Left lung (tissue), 10 donors: ENCODE measurements around the gene ELK3. TPM values are rescaled to one million over a fixed set of nuclear protein-coding genes. Genes with fewer than 3 reads are reported as not detected.
A peak's percentile ranks its signal among the peaks of the same experiment; 100 is the strongest.

Experiments used
- ATAC-seq: fragments of 200-7000 bp; cut with Tn5 transposase; one replicate; pipeline ENCODE4 v1.9.1; 2020; ENCODE audit warnings: moderate library complexity
- DNase-seq, 4 donors: peaks; one replicate each; pipeline ENCODE4 v3.0.0-alpha.2; 2013 to 2020
- H3K27ac ChIP-seq, 2 donors: fragments of 200-600 bp; sonication (generic) in 1 of 2; one replicate each; pipeline versions ENCODE4 v1.5.0 to v1.8.0; 2020 to 2021
- H3K27me3 ChIP-seq, 2 donors: fragments of 200-600 bp; sonication (generic) in 1 of 2; one replicate each; pipeline versions ENCODE4 v1.5.0 to v1.8.0; 2020 to 2021
- H3K36me3 ChIP-seq, 2 donors: fragments of 200-600 bp; sonication (generic) in 1 of 2; one replicate each; pipeline versions ENCODE4 v1.5.0 to v1.8.0; 2020 to 2021
- H3K4me1 ChIP-seq, 2 donors: fragments of 200-600 bp; one replicate each; pipeline ENCODE4 v1.8.0; 2021
- H3K4me3 ChIP-seq, 2 donors: fragments of 200-600 bp; sonication (generic) in 1 of 2; one replicate each; pipeline versions ENCODE4 v1.5.0 to v1.8.0; 2020 to 2021; ENCODE audit warnings: mild to moderate bottlenecking in 1 of 2
- H3K9me3 ChIP-seq, 2 donors: fragments of 200-600 bp; sonication (generic) in 1 of 2; one replicate each; pipeline versions ENCODE4 v1.5.0 to v1.8.0; 2020 to 2021
- intact Hi-C, 2 donors: fragments of 100-400 bp; cut with DNase I; formaldehyde crosslinking; loops; one replicate each; pipeline versions ENCODE4 v1.11.2 to v1.14.2; 2022
- polyA plus RNA-seq, 6 donors: library from polyadenylated mRNA; unstranded; fragments of 120-200 nt; gene quantifications; one replicate each; pipeline ENCODE4 v1.2.1, GENCODE V29; 2013; ENCODE audit not compliant: insufficient read length in 6 of 6
- total RNA-seq, 2 donors: library from RNA; stranded (reverse); fragmentation: NEBNext Ultra II Directional; extraction: Animal tissue kit (Norgen Biotek cat#: 25700); gene quantifications; one replicate each; pipeline ENCODE4 v1.2.1, GENCODE V29; 2021
- TF ChIP-seq, protein P1 (sequence below), 2 donors: fragments of 200-600 bp; sonication (generic) in 1 of 2; IDR thresholded peaks; one replicate each; pipeline versions ENCODE4 v1.5.0 to v1.8.0; 2021; ENCODE audit warnings: antibody characterized with exemption in 2 of 2
- donor health status: DM: no; HTN: yes; CAD: no.
- donor health status: DM: no; HTN: no; CAD: no.

ELK3 gene
- total and polyA plus RNA-seq, 8 donors: 39.1 to 91.7 (median 80.0) TPM

DNA sequence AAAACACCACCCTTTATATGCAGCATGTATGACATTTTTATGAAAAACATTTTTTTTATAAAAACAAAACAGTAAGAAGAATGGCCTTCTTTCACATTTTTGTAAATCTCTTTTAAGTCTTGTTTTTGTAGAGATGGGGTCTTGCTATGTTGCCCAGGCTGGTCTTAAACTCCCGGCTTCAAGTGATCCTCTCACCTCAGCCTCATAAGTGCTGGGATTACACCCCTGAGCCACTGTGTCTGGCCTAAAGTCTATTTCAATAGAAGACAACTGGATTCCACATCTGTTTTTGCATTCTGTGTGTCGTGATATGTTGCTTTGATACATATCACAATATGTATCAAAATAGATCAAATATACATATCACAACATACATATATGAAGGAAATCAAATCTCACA, 98.9 kb downstream of the ELK3 start:
- ATAC-seq (no peak), DNase-seq (no peak)
- H3K4me1 ChIP-seq: peaks cover 0 to 3% of the 10 kb centered on the region in 2 donors
- TF ChIP-seq, protein P1, sequence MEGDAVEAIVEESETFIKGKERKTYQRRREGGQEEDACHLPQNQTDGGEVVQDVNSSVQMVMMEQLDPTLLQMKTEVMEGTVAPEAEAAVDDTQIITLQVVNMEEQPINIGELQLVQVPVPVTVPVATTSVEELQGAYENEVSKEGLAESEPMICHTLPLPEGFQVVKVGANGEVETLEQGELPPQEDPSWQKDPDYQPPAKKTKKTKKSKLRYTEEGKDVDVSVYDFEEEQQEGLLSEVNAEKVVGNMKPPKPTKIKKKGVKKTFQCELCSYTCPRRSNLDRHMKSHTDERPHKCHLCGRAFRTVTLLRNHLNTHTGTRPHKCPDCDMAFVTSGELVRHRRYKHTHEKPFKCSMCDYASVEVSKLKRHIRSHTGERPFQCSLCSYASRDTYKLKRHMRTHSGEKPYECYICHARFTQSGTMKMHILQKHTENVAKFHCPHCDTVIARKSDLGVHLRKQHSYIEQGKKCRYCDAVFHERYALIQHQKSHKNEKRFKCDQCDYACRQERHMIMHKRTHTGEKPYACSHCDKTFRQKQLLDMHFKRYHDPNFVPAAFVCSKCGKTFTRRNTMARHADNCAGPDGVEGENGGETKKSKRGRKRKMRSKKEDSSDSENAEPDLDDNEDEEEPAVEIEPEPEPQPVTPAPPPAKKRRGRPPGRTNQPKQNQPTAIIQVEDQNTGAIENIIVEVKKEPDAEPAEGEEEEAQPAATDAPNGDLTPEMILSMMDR (IDR thresholded peaks at IDR 0.05): no peak
- H3K4me3 ChIP-seq: no peak overlapping the region
- peaks cover 0 to 53% of the 10 kb centered on the region in 2 donors for H3K36me3 ChIP-seq
- no peaks in the 10 kb centered on the region for H3K27me3 ChIP-seq
- no peak overlapping the region for H3K27ac ChIP-seq
- no peaks in the 10 kb centered on the region for H3K9me3 ChIP-seq
- intact Hi-C loops: no loop called here

GRCh38 chr12:96294831-96295230, 100.7 kb downstream of the ELK3 start:
- Histone ChIP-seq H3K27ac (no peak overlapping the region), H3K9me3 (no peaks in the 10 kb centered on the region), H3K4me1 (peaks cover 0 to 3% of the 10 kb centered on the region in 2 donors), H3K4me3 (no peak overlapping the region), H3K36me3 (peaks cover 0 to 51% of the 10 kb centered on the region in 2 donors), H3K27me3 (no peaks in the 10 kb centered on the region)
- TF ChIP-seq, protein P1 (IDR thresholded peaks at IDR 0.05): no peak
- ATAC-seq: no peak
- intact Hi-C loops: no loop called here
- no peak for DNase-seq

DNA sequence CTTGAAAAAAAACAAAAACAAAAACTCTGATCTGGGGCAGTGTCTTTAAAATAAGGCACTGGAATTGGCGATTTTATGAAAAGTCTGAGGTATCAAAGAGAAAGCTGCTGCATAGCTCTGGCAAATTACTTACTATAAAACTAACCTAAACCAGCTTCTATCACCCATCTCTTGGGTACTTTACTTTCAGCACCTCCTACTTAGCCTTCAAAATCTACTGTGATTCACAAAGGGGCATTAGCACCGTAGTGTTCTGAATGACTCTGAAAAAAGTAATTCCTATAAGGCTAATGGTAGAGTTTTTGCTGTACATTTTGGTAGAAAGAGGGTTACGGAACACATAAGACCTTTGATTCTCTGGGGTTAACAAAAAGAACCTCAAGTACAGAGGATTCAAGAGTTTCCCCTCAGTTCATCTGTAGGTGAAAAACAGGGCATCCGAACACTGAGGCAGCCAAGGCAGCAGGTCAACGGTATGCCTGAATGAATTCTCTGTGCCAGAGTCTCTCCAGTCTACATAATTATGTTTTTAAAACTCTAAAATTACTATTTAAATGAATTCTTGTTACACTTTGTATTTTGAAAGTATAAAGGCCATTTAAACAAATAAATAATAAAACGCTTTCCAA, 101.5 kb downstream of the ELK3 start:
- H3K36me3 ChIP-seq: peaks cover 0 to 52% of the 10 kb centered on the region in 2 donors
- H3K9me3 ChIP-seq: no peaks in the 10 kb centered on the region
- TF ChIP-seq, protein P1 (IDR thresholded peaks at IDR 0.05): no peak
- H3K4me3 ChIP-seq: no peak overlapping the region
- H3K27ac ChIP-seq: no peak overlapping the region
- peaks cover 0 to 3% of the 10 kb centered on the region in 2 donors for H3K4me1 ChIP-seq
- no peak for DNase-seq
- H3K27me3 ChIP-seq: no peaks in the 10 kb centered on the region
- ATAC-seq: no peak
- intact Hi-C loops: no loop called here

DNA sequence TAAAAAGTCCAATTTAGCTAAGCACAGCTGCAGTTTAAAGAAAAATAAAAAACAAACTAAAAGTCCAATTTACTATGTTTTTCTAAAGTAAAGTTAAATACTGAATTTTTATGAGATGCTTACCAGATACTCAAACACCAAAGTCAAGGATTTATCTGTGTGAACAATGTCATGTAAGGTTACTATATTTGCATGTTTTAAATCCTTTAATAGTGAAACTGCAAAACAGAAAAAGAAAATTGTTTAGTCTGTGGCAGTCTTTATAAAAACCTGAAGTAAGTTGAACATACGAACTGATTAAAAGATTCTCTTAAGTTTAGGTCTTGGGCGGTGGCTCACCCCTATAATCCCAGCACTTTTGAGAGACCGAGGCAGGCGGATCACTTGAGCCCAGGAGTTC, 103.3 kb downstream of the ELK3 start:
- no peak for ATAC-seq
- intact Hi-C loops: no loop called here
- TF ChIP-seq, protein P1 (IDR thresholded peaks at IDR 0.05): no peak

DNA sequence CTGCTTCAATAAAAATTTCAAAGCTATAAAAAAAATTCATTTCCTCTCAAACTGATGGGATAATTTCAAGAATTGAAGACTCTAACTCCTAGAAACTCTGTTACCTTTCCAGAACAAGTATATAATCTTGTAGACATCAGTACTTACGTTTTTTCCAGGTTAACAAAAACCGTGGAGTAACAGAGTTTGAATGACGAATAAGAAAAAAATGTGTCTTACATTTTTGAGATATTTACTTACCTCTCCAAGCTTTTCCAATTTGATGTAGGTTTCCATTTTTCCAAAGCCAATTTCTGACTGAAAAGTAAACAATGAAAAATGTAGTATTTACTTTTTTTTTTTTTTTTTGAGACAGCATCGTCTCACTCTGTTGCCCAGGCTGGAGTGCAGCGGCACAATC, 105.9 kb downstream of the ELK3 start:
- ATAC-seq (peak; percentile 69), DNase-seq (no peak)
- Histone ChIP-seq H3K4me3 (no peak overlapping the region), H3K36me3 (peaks cover 0 to 31% of the 10 kb centered on the region in 2 donors), H3K27me3 (no peaks in the 10 kb centered on the region), H3K4me1 (peaks cover 0 to 1% of the 10 kb centered on the region in 2 donors), H3K27ac (no peak overlapping the region), H3K9me3 (no peaks in the 10 kb centered on the region)
- intact Hi-C loops: no loop called here
- TF ChIP-seq, protein P1 (IDR thresholded peaks at IDR 0.05): no peak

More for the DNA sequence above, 103.3 kb downstream of the ELK3 start:
- Histone ChIP-seq H3K27me3 (no peaks in the 10 kb centered on the region), H3K36me3 (peaks cover 0 to 46% of the 10 kb centered on the region in 2 donors), H3K4me1 (peaks cover 0 to 3% of the 10 kb centered on the region in 2 donors), H3K9me3 (no peaks in the 10 kb centered on the region), H3K4me3 (no peak overlapping the region), H3K27ac (no peak overlapping the region)
- DNase-seq: no peak
